ENCODE results near the gene MRPL49.

DNA sequence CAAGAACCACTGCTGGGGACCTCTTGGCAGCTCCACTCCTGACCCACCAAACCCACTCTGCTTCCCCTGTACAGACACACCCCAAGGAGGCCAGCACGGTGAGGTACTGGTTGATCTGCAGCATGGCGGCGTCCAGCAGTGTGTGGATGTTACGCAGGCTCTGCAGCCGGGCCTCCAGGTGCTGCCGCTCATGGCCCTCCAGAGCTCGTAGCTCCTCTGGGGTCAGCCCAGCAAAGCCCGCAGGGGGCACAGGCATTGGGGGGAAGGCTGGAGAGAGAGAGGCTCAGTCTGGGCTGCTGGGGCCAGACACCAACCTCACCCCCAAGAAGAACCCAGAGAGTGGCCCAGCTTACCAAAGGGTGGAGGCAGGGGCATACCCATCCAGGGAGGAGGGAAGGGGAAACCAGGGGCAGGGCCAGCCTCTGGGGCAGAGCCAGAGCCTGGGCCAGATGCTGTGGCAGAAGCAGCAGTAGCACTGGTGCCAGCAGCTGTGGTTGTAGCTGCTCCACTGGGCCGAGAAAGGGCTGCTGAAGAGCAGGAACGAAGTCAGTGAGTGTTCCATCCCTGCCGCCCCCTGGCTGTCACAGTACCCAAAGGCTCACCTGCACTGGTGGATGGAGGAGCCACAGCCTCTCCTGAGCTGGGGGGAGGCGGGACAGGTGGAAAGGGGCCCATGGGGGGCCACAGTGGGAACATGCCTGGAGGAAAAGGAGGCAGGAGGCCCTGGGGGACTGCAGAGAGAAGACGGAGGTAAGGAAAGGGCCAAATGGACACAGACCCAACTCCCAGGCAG lies 7.7 kb downstream of the MRPL49 start:
- TF ChIP-seq POLR2AphosphoS5 (IDR thresholded peaks at IDR 0.05; ENCODE audit: insufficient read depth in 1 of 2, low read depth in 1 of 2), result no peak
- TF ChIP-seq, protein P1, sequence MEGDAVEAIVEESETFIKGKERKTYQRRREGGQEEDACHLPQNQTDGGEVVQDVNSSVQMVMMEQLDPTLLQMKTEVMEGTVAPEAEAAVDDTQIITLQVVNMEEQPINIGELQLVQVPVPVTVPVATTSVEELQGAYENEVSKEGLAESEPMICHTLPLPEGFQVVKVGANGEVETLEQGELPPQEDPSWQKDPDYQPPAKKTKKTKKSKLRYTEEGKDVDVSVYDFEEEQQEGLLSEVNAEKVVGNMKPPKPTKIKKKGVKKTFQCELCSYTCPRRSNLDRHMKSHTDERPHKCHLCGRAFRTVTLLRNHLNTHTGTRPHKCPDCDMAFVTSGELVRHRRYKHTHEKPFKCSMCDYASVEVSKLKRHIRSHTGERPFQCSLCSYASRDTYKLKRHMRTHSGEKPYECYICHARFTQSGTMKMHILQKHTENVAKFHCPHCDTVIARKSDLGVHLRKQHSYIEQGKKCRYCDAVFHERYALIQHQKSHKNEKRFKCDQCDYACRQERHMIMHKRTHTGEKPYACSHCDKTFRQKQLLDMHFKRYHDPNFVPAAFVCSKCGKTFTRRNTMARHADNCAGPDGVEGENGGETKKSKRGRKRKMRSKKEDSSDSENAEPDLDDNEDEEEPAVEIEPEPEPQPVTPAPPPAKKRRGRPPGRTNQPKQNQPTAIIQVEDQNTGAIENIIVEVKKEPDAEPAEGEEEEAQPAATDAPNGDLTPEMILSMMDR (IDR thresholded peaks at IDR 0.05), result no peak
- TF ChIP-seq POLR2A (IDR thresholded peaks at IDR 0.05), result no peak

All from vagina (tissue), 2 donors.